GM13976 (cell line): ENCODE results near the gene CCDC121.

Experiments used
- DNase-seq: peaks from one replicate; pipeline ENCODE4 v3.0.0; 2012; ENCODE audit warnings: low spot score
- CTCF ChIP-seq: IDR thresholded peaks from 2 replicates; pipeline ENCODE4 v1.5.1; 2012; ENCODE audit warnings: borderline replicate concordance, mild to moderate bottlenecking; ENCODE audit not compliant: insufficient read depth; ENCODE audit errors: extremely low read depth, missing control alignments, control extremely low read depth
- in situ Hi-C: fragments of 300-500 bp; cut with MboI; formaldehyde crosslinking; loops from one replicate; pipeline ENCODE4 v1.12.0; 2022; ENCODE audit warnings: low sequenced_read_pairs, mixed read lengths, inconsistent platforms; ENCODE audit not compliant: unreplicated experiment

CCDC121 gene

GRCh38 chr2:27664154-27664574 is 35.4 kb upstream of the CCDC121 start:
- DNase-seq = no peak
- no peak for TF ChIP-seq CTCF

GRCh38 chr2:27663285-27664153 is 34.7 kb upstream of the CCDC121 start, which contains the start of the genes SLC4A1AP and SUPT7L:
SLC4A1AP (plus strand) TSS chr2:27663889; CDS start chr2:27663915, 26 bp downstream.
SUPT7L (minus strand) TSS chr2:27663614; CDS start chr2:27662192, 1,422 bp downstream.
- in situ Hi-C loops = no loop called here
- TF ChIP-seq CTCF = no peak
- DNase-seq = peak; percentile 88

More at GRCh38 chr2:27664154-27664574, 35.4 kb upstream of the CCDC121 start:
- in situ Hi-C loops = no loop called here

GRCh38 chr2:27661371-27661770 is 32.6 kb upstream of the CCDC121 start:
- in situ Hi-C loops = no loop called here
- DNase-seq = no peak
- TF ChIP-seq CTCF = no peak

GRCh38 chr2:27655155-27655951 is 26.5 kb upstream of the CCDC121 start:
- no peak for TF ChIP-seq CTCF
- DNase-seq = no peak
- in situ Hi-C loops = no loop called here

GRCh38 chr2:27653397-27653796 is 24.6 kb upstream of the CCDC121 start:
- TF ChIP-seq CTCF = no peak
- no peak for DNase-seq
- in situ Hi-C loops = no loop called here

GRCh38 chr2:27652790-27653189 is 24.0 kb upstream of the CCDC121 start:
- in situ Hi-C loops = no loop called here
- DNase-seq = no peak
- TF ChIP-seq CTCF = no peak
